Measurements from ENCODE around the gene CFAP90. TPM values are rescaled to one million over a fixed set of nuclear protein-coding genes. Genes with fewer than 3 reads are reported as not detected.

Gene CFAP90
- total RNA-seq, 2 donors from 2014 or later = 0.80 to 0.88 TPM

DNA sequence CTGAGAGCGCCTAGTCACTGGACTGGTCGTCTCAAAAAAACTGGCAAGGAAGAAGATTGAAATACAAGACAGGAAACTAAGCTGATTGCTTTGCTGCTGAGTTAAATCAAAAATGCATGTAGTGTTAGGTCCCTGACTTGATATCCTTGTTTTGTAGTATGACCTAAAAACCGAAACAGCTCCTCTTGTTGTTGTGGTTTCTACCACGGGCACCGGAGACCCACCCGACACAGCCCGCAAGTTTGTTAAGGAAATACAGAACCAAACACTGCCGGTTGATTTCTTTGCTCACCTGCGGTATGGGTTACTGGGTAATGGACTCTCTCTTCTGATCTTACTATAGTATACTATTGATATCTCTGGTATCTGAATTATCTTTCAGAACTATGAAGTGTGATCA, 22.3 kb upstream of the CFAP90 start:
- Mint-ChIP-seq H3K27ac (no peak overlapping the region), H3K4me3 (no peak overlapping the region), H3K36me3 (ENCODE audit: low read depth) (peaks cover 27% of the 10 kb centered on the region), H3K4me1 (peaks cover 13% of the 10 kb centered on the region), H3K9me3 (no peaks in the 10 kb centered on the region), H3K27me3 (ENCODE audit: insufficient read depth) (no peaks in the 10 kb centered on the region)
- H3K4me1 ChIP-seq (ENCODE audit: control insufficient read depth, insufficient read depth, low read length) = peaks cover 7% of the 10 kb centered on the region
- no peak overlapping the region for H3K4me3 ChIP-seq (ENCODE audit: low read length)
- H3K27ac ChIP-seq (ENCODE audit: low read depth, low read length) = no peak overlapping the region
- TF ChIP-seq, protein P1, sequence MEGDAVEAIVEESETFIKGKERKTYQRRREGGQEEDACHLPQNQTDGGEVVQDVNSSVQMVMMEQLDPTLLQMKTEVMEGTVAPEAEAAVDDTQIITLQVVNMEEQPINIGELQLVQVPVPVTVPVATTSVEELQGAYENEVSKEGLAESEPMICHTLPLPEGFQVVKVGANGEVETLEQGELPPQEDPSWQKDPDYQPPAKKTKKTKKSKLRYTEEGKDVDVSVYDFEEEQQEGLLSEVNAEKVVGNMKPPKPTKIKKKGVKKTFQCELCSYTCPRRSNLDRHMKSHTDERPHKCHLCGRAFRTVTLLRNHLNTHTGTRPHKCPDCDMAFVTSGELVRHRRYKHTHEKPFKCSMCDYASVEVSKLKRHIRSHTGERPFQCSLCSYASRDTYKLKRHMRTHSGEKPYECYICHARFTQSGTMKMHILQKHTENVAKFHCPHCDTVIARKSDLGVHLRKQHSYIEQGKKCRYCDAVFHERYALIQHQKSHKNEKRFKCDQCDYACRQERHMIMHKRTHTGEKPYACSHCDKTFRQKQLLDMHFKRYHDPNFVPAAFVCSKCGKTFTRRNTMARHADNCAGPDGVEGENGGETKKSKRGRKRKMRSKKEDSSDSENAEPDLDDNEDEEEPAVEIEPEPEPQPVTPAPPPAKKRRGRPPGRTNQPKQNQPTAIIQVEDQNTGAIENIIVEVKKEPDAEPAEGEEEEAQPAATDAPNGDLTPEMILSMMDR (conservative IDR thresholded peaks at IDR 0.05) = no peak
- 92 to 96% methylated on average over 2 to 9 of the region's 9 CpGs for WGBS, 2 experiments (ENCODE audit: insufficient coverage in 1 of 2, insufficient read length in 1 of 2)
- H3K27me3 ChIP-seq (ENCODE audit: control insufficient read depth, insufficient read depth, low read length, poor library complexity, severe bottlenecking) = no peaks in the 10 kb centered on the region
- H3K9me3 ChIP-seq (ENCODE audit: control insufficient read depth, low read length) = no peaks in the 10 kb centered on the region
- peaks cover 48% of the 10 kb centered on the region for H3K36me3 ChIP-seq (ENCODE audit: control insufficient read depth, insufficient read depth, low read length)
- no peak overlapping the region for H3K9ac ChIP-seq (ENCODE audit: extremely low read depth, low read length, poor library complexity, severe bottlenecking)
- no peak for DNase-seq

DNA sequence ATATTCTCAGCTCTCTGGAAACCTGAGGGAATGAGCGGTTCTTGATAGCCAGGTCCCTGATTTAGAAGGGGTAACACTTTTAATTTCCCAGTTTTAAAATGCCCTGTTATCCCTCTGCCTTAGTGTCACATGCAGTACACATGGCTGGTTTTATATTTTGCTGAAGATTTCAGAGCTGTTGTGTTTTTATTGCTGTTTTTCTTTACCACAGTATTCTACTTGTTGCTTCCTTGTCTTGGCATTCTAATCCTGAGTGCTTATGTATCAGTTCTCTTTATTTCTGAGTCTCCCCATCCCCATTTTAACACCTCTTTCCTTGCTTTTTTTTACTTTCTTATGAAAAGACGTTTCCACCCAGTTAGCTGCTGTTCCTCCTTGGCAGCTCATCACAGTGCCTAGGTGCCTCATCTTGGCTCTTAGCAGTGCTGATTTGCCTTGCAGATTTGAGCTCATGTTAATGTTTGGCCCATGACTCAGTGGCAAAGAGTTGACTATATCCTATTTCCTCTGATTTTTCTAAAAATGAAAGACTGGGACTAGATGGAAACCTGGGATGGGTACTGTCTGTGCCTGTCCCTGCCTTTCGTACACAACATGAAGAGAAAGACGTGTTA, 21.7 kb upstream of the CFAP90 start:
- Mint-ChIP-seq H3K9me3 (no peaks in the 10 kb centered on the region), H3K27me3 (ENCODE audit: insufficient read depth) (no peaks in the 10 kb centered on the region), H3K4me3 (no peak overlapping the region), H3K27ac (no peak overlapping the region), H3K36me3 (ENCODE audit: low read depth) (peaks cover 21% of the 10 kb centered on the region), H3K4me1 (peaks cover 14% of the 10 kb centered on the region)
- 90 to 95% methylated on average over 4 of the region's 4 CpGs for WGBS, 2 experiments (ENCODE audit: insufficient coverage in 1 of 2, insufficient read length in 1 of 2)
- H3K9me3 ChIP-seq (ENCODE audit: control insufficient read depth, low read length) = no peaks in the 10 kb centered on the region
- no peak overlapping the region for H3K9ac ChIP-seq (ENCODE audit: extremely low read depth, low read length, poor library complexity, severe bottlenecking)
- H3K27me3 ChIP-seq (ENCODE audit: control insufficient read depth, insufficient read depth, low read length, poor library complexity, severe bottlenecking) = no peaks in the 10 kb centered on the region
- H3K4me1 ChIP-seq (ENCODE audit: control insufficient read depth, insufficient read depth, low read length) = peaks cover 7% of the 10 kb centered on the region
- DNase-seq = no peak
- peaks cover 42% of the 10 kb centered on the region for H3K36me3 ChIP-seq (ENCODE audit: control insufficient read depth, insufficient read depth, low read length)
- H3K27ac ChIP-seq (ENCODE audit: low read depth, low read length) = no peak overlapping the region
- no peak overlapping the region for H3K4me3 ChIP-seq (ENCODE audit: low read length)
- TF ChIP-seq, protein P1 (conservative IDR thresholded peaks at IDR 0.05) = no peak

DNA sequence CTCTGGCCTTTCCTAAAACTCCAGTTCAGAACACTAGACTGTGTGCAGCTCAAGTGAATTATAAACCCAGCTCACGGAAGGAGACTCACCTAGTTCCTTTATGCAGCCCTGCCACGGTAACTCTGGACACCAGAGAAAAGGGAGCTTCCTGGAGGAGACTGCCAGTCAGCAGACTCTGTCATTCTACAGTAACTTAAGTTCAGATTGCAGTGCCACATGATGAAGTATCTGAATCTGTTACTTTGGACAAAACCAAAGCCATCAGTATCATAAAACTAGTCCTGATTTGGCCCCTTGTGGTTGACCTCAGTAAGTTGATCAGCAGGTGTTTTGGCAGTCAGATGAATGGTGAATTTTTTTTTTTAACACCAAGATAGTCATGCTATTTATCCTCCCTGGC, 20.7 kb upstream of the CFAP90 start:
- Mint-ChIP-seq H3K27ac (no peak overlapping the region), H3K36me3 (ENCODE audit: low read depth) (peaks cover 19% of the 10 kb centered on the region), H3K27me3 (ENCODE audit: insufficient read depth) (no peaks in the 10 kb centered on the region), H3K4me3 (no peak overlapping the region), H3K4me1 (peaks cover 14% of the 10 kb centered on the region), H3K9me3 (no peaks in the 10 kb centered on the region)
- DNase-seq = no peak
- Histone ChIP-seq H3K36me3 (ENCODE audit: control insufficient read depth, insufficient read depth, low read length) (peaks cover 32% of the 10 kb centered on the region), H3K4me3 (ENCODE audit: low read length) (no peak overlapping the region), H3K9ac (ENCODE audit: extremely low read depth, low read length, poor library complexity, severe bottlenecking) (no peak overlapping the region), H3K27me3 (ENCODE audit: control insufficient read depth, insufficient read depth, low read length, poor library complexity, severe bottlenecking) (no peaks in the 10 kb centered on the region), H3K27ac (ENCODE audit: low read depth, low read length) (no peak overlapping the region), H3K9me3 (ENCODE audit: control insufficient read depth, low read length) (no peaks in the 10 kb centered on the region), H3K4me1 (ENCODE audit: control insufficient read depth, insufficient read depth, low read length) (peaks cover 7% of the 10 kb centered on the region)
- 94% methylated on average over 2 of the region's 2 CpGs; no CpG with 5 or more reads in 1 of the 2 experiments for WGBS, 2 experiments (ENCODE audit: insufficient coverage in 1 of 2, insufficient read length in 1 of 2)
- TF ChIP-seq, protein P1 (conservative IDR thresholded peaks at IDR 0.05) = peak; percentile 21
